ENCODE data around the gene MEI1. TPM values are rescaled to one million over a fixed set of nuclear protein-coding genes. Genes with fewer than 3 reads are reported as not detected.
A peak's percentile ranks its signal among the peaks of the same experiment; 100 is the strongest.
"Not testable (repeated sequence)": the region's sequence is repeated elsewhere in the genome, so short reads cannot be mapped to it uniquely, and the experiment has no call there.

MEI1 gene
- total RNA-seq, 1 experiment from 2014 or later, result 2.6 TPM

- DNase-seq (ENCODE audit: low read depth), result no peak
- in situ Hi-C loops (cut with HindIII; ENCODE audit: low pct_unique_long_range_greater_than_20kb, low sequenced_read_pairs), result no loop called here
Measured at GRCh38 chr22:41731609-41732008, 32.3 kb downstream of the MEI1 start.

GRCh38 chr22:41732096-41732772 lies 32.9 kb downstream of the MEI1 start:
- DNase-seq (ENCODE audit: low read depth), result no peak
- in situ Hi-C loops (cut with HindIII; ENCODE audit: low pct_unique_long_range_greater_than_20kb, low sequenced_read_pairs), result no loop called here

- DNase-seq (ENCODE audit: low read depth); in situ Hi-C loops (cut with HindIII; ENCODE audit: low pct_unique_long_range_greater_than_20kb, low sequenced_read_pairs): not testable (repeated sequence)
Measured at GRCh38 chr22:41733241-41733640, 33.9 kb downstream of the MEI1 start.

GRCh38 chr22:41739576-41739975 lies 40.3 kb downstream of the MEI1 start:
- in situ Hi-C loops (cut with HindIII; ENCODE audit: low pct_unique_long_range_greater_than_20kb, low sequenced_read_pairs), result no loop called here
- DNase-seq (ENCODE audit: low read depth), result no peak

- no peak for DNase-seq (ENCODE audit: low read depth)
- in situ Hi-C loops (cut with HindIII; ENCODE audit: low pct_unique_long_range_greater_than_20kb, low sequenced_read_pairs), result no loop called here
Measured at GRCh38 chr22:41742918-41743317, 43.6 kb downstream of the MEI1 start.

GRCh38 chr22:41745968-41746367 lies 46.7 kb downstream of the MEI1 start:
- DNase-seq (ENCODE audit: low read depth), result no peak
- in situ Hi-C loops (cut with HindIII; ENCODE audit: low pct_unique_long_range_greater_than_20kb, low sequenced_read_pairs), result no loop called here

- peak; percentile 78 for DNase-seq (ENCODE audit: low read depth)
- in situ Hi-C loops (cut with HindIII; ENCODE audit: low pct_unique_long_range_greater_than_20kb, low sequenced_read_pairs), result no loop called here
Measured at GRCh38 chr22:41746567-41747400, 47.5 kb downstream of the MEI1 start.

GRCh38 chr22:41752011-41752970 lies 53.0 kb downstream of the MEI1 start:
- in situ Hi-C loops (cut with HindIII; ENCODE audit: low pct_unique_long_range_greater_than_20kb, low sequenced_read_pairs), result no loop called here
- no peak for DNase-seq (ENCODE audit: low read depth)

- in situ Hi-C loops (cut with HindIII; ENCODE audit: low pct_unique_long_range_greater_than_20kb, low sequenced_read_pairs), result no loop called here
- DNase-seq (ENCODE audit: low read depth), result no peak
Measured at GRCh38 chr22:41753984-41754383, 54.7 kb downstream of the MEI1 start.

GRCh38 chr22:41757502-41757901 lies 58.2 kb downstream of the MEI1 start:
- in situ Hi-C loops (cut with HindIII; ENCODE audit: low pct_unique_long_range_greater_than_20kb, low sequenced_read_pairs), result no loop called here
- DNase-seq (ENCODE audit: low read depth), result no peak

- in situ Hi-C loops (cut with HindIII; ENCODE audit: low pct_unique_long_range_greater_than_20kb, low sequenced_read_pairs), result no loop called here
- DNase-seq (ENCODE audit: low read depth), result no peak
Measured at GRCh38 chr22:41758231-41758630, 58.9 kb downstream of the MEI1 start.

- in situ Hi-C loops (cut with HindIII; ENCODE audit: low pct_unique_long_range_greater_than_20kb, low sequenced_read_pairs), result no loop called here
- DNase-seq (ENCODE audit: low read depth), result no peak
Measured at GRCh38 chr22:41762980-41763779, 63.9 kb downstream of the MEI1 start.

GRCh38 chr22:41766476-41766875 lies 67.2 kb downstream of the MEI1 start:
- DNase-seq (ENCODE audit: low read depth), result no peak
- in situ Hi-C loops (cut with HindIII; ENCODE audit: low pct_unique_long_range_greater_than_20kb, low sequenced_read_pairs), result no loop called here

- in situ Hi-C loops (cut with HindIII; ENCODE audit: low pct_unique_long_range_greater_than_20kb, low sequenced_read_pairs), result no loop called here
- DNase-seq (ENCODE audit: low read depth), result peak; percentile 83
Measured at GRCh38 chr22:41768430-41768829, 69.1 kb downstream of the MEI1 start.

GRCh38 chr22:41770715-41771468 lies 71.6 kb downstream of the MEI1 start:
- in situ Hi-C loops (cut with HindIII; ENCODE audit: low pct_unique_long_range_greater_than_20kb, low sequenced_read_pairs), result no loop called here
- DNase-seq (ENCODE audit: low read depth), result peak; percentile 29

GRCh38 chr22:41772198-41772597 lies 72.9 kb downstream of the MEI1 start:
- in situ Hi-C loops (cut with HindIII; ENCODE audit: low pct_unique_long_range_greater_than_20kb, low sequenced_read_pairs), result no loop called here
- DNase-seq (ENCODE audit: low read depth), result peak; percentile 36

- in situ Hi-C loops (cut with HindIII; ENCODE audit: low pct_unique_long_range_greater_than_20kb, low sequenced_read_pairs), result no loop called here
- peak; percentile 44 for DNase-seq (ENCODE audit: low read depth)
Measured at GRCh38 chr22:41772645-41773044, 73.3 kb downstream of the MEI1 start.

Data from Caki2 (cell line).